GM19351 (cell line): ENCODE results near the gene PEX3.
"Not testable (repeated sequence)": the region's sequence is repeated elsewhere in the genome, so short reads cannot be mapped to it uniquely, and the experiment has no call there.

Experiments used
- ATAC-seq: cut with Tn5 transposase; IDR thresholded peaks from one replicate; pipeline ENCODE4 v1.9.1; 2021; ENCODE audit warnings: mild to moderate bottlenecking, moderate library complexity; ENCODE audit not compliant: unreplicated experiment

PEX3 gene

DNA sequence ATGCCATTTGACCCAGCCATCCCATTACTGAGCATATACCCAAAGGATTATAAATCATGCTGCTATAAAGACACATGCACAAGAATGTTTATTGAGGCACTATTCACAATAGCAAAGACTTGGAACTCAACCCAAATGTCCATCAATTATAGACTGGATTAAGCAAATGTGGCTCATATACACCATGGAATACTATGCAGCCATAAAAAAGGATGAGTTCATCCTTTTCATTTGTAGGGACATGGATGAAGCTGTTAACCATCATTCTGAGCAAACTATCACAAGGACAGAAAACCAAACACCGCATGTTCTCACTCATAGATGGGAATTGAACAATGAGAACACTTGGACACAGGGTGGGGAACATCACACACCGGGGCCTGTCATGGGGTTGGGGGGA lies 2.7 kb upstream of the PEX3 start:
- not testable (repeated sequence) for ATAC-seq

DNA sequence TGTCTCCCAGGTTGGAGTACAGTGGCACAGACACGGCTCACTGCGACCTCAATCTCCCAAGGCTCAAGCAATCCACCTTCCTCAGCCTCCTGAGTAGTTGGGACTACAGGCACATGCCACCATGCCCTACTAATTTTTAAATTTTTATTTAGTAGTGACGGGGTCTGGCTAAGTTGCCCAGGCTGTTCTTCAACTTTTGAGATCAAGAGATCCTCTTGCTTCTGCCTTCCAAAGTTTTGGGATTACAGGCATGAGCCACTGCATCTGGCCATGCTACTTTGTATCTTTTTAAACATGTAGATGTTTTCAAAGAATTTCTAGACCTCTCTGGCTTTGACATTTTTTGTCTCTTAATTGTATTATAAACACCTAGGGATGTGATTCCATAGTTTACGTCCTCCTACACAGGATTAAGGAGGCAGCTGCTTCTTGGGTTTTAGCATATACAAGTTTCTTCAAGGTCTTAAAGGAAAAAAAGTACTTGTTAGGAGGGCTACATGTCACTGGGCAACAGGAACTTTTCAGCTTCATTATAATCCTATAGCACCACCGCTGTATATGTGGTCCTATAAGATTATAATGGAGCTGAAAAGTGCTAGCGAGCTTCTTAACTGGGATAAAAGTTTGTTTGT lies 1.4 kb upstream of the PEX3 start:
- ATAC-seq, result no peak

DNA sequence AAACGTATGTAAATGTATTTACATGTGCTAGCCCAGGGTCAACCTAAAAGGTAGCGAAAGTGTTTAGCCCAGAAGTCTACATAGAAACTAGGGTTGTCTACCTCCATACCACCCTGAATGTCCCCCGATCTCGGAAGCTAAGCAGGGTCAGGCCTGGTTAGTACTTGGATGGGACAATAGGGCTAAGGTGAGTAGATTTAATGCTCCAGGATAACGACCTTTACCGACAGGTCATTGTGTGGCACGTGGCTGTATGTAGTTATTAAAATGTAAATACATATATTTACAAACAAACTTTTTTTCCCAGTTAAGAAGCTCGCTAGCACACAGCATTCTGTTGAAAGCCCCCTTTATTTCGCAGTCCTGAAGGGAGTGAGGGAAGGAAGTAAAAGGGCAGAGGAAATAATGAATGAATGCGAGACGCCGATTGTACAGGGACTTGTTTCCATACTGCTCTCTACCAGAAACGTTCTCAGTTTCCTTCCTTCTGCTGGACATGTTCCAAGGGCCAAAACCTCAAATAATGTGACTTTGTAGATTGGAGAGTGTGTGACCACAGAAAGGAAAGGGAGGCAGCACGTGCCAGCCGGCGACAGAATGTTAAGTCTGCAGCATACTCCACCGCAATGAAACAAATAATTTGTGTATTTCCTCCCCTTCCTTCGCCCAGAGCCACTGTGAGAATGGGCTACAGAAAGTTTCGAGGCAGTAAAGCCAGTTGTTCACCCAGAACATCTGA lies 722 bp upstream of the PEX3 start:
- peak; percentile 8 for ATAC-seq

DNA sequence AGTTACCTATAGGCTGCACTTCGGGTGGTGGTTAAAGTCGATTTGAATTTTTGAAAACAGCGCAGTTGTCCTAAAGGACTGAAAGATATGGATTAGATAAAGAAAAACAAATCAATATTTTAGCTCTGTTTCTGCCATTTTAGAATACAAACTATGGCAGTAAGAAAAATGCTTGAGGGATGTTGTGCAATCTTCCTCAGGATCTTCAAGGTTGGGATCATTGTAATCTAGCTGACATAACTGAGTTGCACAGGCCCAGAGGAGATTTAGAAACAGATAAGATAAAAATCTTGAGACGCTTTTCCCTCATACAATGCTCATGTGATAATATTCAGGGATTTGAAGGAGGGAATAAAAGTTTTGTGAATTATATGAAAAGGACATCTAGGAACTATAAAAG lies 926 bp downstream of the PEX3 start:
- ATAC-seq, result no peak

DNA sequence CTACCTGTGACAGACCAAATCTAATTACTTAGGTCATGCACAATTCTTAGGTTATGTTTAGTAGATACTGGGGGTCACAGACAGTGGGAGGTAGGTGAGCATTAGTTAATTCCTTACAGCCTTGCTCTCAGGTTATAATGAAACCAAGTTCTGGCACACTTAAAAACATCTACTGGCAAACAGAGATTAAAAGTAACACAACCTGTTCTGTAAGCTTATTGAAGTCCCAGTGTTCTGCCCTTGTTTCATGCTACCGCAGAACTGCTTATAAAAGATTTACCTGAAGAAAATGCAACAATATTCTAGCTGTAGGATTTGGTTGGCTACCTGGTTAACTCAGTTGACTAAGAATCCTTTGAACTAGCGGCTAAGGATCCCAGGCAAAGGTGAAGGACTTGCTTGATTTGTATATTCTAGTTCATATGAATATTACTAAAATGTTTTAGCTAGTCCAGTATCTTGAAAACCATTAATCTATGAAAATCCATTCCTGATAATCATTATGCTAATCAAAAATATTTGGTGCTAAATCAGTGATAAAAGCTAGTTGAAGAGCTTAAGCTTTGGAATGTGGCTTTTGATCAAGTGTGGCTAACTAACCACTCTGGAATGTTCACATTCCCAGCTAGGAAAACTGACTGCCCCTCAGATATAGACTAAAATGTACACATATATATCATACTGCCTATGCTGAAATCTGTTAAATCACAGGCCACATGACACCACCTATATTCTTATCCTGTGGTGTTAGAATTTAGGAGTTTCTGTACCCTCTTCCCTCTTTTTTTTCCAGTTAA lies 7.2 kb downstream of the PEX3 start:
- ATAC-seq, result no peak

DNA sequence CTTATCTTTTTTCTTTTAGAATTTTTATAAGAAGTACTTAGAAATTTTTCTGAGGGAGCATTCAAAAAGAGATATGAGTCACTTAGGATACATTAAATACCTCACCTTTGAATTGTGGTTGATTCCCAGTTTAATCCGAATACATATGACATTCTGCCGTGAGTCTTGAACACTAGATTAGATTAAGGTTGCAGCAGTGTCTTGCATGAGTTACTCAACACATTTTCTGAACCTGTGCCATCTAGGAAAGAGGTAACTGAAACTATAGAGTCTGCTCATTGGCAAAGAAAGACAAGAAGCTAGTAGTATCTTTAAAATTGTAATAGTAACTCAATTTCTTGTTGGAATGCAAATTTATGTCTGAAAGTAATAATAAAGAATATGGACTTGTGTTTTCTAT lies 14.9 kb downstream of the PEX3 start:
- no peak for ATAC-seq

DNA sequence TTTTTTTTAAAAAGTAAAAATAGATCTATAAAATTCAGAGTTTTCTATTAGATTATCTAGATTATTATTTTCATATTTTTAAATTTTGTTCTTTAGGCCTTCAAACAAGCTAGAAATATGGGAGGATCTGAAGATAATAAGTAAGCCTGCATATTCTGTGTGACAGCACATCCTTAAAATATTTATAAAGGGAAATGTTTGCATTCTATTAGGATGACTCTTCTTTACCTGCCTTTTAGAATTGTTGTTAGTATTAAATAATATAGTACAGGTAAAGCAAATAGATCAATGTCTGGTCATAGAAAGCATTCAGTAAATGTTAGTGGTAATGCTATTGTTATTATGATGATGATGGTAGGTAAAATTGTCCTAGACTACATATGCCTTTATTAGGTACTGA lies 17.4 kb downstream of the PEX3 start:
- no peak for ATAC-seq

DNA sequence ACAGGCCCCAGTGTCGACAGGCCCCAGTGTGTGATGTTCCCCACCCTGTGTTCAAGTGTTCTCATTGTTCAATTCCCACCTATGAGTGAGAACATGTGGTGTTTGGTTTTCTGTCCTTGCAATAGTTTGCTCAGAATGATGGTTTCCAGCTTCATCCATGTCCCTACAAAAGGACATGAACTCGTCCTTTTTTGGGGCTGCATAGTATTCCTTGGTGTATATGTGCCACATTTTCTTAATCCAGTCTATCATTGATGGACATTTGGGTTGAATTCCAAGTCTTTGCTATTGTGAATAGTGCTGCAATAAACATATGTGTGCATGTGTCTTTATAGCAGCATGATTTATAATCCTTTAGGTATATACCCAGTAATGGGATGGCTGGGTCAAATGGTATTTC lies 18.2 kb downstream of the PEX3 start:
- ATAC-seq, result not testable (repeated sequence)

DNA sequence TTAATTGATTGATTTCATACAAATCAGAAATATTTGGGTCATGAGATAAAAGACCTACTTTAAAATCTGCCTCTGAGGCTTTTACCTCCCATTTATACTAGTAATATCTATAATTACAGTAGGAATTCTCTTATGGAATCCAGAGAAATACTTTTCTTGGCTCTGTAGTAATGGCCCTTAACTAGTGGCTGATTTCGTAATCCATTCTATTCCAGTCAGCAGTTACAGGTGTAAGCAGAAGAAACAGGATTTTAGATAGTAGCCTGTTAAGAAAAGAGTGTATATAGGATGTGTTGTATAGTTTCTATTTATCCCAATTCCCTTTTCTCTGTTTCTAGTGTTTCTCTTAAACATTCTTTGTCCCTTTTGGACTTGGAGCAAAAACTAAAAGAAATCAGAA lies 21.2 kb downstream of the PEX3 start:
- no peak for ATAC-seq

DNA sequence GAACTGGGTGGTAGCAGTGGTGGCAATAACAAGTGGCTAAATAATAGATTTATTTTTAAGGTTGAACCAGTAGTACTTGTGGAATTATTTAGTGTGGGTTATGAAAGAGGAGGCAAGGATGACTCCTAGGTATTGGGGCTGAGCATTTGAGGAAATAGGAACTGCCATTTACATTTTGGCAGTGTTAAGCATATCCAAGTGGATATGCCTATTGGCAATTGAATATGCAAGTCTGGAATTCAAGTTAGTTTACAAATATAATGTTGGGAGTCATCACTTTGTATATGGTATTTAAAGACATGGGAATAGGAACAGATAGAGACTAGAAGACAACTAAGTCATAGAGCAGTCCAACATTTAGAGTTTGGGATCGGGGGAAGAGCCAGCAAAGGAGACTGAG lies 25.9 kb downstream of the PEX3 start:
- no peak for ATAC-seq

DNA sequence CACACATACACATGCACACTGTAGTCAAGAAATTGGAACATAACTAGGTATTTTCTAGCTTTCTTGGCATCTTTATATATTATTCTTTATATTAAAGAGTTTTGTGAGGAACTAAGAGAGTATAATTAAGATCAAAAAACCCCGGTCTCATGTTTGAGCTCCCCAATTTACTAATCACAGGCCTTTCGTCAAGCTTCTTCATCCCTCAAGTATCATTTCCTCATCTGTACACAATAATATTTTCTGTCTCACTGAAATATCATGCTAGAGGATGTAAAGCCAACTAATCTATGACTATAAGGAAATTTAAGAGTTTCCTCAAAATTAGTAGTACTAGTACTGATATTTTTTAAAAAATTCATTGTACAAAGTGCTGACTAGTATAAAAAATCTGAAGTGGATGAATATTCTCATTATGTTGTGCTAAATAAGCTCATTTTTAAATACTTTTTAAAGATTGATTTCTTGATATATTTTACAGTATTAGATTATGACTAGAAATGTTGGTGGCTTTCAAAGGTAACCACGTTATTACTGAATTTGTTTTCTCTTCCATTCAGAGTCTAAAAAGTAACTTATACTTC lies 28.0 kb downstream of the PEX3 start:
- peak; percentile 79 for ATAC-seq

DNA sequence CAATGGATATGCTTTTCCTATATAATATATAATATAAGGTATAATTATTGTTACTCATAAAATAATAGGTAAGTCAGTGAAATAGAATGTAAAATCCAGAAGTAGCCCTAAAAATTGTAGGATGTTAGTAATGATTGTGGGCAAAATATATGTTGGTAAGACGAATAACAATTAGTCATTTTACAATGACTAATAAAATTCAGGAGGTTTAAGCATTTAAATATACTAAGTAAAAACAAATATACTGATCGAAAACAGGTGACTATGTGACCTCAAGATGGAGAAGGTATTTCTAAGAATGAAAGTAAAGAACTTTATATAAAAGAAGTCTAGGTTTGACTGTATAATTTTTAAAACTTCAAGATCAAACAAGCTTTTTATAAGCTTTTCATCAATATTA lies 32.0 kb downstream of the PEX3 start:
- no peak for ATAC-seq

DNA sequence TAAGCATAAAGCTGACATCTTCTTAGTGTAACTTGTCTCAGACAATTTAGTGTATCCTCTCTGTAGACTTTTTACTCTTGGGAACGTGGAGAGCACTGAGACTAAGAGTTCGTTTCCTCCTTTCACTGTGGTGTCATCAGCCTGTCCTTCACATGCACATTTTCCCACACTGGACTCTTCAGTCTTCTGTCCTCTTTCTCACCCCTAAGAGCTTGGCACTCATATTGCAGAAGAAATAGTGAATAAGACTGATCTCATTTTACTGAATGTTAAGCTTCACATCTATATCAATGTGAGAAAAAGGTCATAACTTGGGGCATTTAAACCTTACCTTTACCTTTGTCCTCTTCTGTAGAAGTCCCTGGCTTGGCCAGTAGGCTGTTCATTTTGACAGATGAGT lies 35.4 kb downstream of the PEX3 start:
- ATAC-seq, result no peak

DNA sequence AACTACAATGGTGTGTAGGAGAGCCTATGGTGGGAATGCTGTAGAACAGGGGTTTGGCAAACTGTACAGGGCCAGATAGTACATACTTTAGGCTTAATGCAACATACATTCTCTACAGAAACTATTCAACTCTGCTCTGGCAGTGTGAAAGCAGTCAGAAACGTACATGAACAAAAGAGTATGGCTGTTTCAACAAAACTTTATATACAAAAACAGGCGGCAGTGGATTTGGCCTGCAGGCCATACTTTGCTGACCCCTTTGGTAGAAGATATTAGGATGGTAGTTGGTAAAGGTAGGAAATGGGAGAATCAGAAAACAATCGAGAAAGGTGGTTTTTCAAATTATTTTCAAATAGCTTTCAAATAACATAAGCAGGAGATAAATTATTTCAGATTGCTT lies 36.1 kb downstream of the PEX3 start:
- ATAC-seq, result no peak

DNA sequence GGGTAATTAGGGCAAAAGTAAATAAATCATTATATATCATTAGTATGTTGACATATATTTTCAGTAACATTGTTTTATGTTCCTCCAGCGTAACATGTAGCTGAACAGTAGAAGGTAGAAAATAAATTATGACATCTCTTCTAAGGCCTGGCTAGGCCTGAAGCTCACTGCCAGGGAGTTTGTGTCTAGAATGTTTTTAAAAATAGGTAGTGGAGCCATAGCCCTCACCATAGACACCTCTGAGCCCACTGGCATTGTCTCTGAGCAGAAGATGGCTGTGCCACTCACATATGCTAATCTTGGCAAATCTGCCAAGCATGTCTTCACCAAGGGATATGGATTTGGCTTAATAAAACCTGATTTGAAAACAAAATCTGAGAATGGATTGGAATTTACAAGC lies 39.6 kb downstream of the PEX3 start:
- no peak for ATAC-seq

DNA sequence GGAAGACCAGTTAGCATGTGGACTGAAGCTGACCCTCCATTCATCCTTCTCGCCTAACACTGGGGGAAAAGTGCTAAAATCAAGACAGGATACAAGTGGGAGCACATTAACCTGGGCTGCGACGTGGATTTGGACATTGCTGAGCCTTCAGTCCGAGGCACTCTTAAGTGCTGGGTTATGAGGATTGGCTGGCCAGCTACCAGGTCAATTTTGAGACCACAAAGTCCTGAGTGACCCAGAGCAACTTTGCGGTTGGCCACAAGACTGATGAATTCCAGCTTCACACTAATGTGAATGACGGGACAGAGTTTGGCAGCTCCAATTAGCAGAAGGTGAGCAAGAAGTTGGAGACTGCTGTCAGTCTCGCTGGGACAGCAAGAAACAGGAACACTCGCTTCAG lies 40.2 kb downstream of the PEX3 start:
- ATAC-seq, result no peak

DNA sequence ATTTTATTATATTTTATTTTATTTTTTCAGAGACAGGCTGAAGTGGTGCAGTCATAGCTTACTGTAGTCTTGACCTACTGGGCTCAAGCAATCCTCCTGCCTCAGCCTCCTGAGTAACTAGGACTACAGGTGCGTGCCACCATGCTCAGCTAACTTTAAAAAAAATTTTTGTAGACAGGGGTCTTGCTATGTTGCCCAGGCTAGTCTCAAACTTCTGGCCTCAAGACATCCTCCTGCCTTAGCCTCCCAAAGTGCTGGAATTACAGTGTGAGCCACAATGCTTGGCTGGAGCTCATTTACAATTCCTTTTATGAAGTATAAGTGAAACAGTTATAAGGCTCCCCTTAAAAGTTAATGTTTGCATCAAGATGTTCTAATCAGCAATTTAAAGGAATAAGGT lies 46.4 kb downstream of the PEX3 start:
- ATAC-seq, result no peak

DNA sequence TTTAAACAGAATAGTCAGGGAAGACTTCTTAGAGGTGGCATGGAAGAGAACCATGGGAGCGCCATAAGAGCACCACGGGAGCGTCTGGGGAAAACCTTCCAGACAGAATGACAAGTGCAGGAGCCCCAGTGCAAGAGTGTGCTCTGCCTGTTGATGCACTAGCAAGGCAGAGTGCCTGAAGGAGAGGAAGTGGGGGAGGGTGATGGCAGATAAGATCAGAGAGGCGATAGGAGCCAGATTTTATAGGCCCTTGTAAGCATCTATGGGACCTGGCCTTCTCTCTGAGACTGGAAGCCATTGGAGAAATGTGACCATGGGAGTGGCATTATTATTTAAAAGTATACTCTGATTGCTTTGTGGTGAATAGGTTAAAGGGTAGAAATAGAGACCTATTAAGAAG lies 47.8 kb downstream of the PEX3 start:
- ATAC-seq, result no peak

DNA sequence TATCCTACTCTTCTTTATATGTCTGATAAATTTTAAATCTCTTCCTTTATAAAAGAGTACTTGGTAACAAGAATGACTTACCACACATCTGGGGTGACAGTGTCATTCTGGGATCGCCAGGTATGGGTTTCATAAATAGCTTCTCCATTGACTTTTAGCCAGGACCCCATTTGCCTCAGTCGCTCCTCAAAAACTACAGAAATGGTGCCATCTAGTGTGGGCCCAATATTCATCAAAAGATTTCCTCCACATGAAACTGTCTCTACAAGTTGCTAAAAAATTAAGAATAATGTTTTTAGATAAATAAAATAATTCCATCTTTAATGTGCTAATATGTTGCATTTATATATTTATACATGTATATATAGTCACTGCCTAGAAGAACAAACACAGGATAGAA lies 51.2 kb downstream of the PEX3 start:
- no peak for ATAC-seq

DNA sequence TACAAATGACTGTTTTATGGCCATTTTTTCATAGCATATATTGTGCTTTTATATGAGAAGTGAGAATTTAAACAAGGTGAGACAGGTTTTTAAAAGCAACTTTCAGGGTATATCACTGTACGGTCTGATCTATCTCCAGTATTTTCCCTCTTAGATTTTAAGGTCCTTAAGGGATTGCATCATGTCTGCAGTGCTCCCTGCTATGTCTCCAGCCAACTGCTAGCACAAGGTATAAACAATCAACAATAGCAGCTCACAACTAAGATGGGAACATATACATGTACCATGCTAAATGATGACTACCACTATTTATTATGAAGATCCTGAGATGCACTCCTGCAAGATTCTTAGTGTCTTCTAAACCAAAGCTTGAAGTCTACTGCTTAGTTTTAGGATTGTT lies 53.8 kb downstream of the PEX3 start:
- no peak for ATAC-seq

DNA sequence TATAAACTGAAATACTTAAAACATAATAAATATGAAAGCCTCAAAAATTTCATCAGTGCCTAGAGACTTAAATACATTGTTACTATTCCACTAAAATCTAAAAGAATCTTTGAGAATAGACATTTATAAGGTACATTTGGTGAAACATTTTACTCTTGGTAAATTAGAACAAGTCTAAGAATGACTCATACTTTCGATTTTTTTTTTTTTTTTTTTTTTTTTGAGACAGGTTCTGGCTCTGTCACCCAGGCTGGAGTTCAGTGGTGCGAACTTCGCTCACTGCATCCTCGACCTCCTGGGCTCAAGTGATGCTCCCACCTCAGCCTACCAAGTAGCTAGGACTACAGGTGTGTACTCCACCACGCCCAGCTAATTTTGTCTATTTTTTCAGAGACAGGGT lies 54.5 kb downstream of the PEX3 start:
- peak; percentile 49 for ATAC-seq

DNA sequence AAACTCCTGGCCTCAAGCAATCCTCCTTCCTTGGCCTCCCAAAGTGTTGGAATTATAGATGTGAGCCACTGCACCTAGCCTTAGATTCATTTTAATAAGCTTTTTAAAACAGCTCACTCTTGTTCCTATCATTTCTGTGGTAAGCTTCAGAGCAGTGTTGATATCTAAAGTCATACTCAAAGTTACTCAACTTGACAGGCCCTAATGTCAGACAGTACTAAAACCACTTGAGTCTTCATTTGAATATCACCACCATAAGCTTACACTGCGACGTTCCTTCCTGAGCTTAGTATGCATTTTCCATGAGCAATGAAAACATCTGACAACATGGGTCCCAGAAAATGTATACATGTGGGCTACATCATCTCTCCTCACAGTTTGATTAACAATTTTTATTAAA lies 54.9 kb downstream of the PEX3 start:
- peak; percentile 60 for ATAC-seq
